Body of pancreas (tissue), 4 donors: ENCODE measurements around the gene PDGFD. TPM values are rescaled to one million over a fixed set of nuclear protein-coding genes. Genes with fewer than 3 reads are reported as not detected.

Experiments used
- ATAC-seq: fragments of 150-250 bp; one replicate; pipeline ENCODE4 v1.9.1; 2016
- DNase-seq, 4 donors: peaks; one replicate each; pipeline ENCODE4 v3.0.0-alpha.2; 2019
- H3K27ac ChIP-seq, 4 donors: fragments of 200-600 bp; sonication (generic); 1 replicate in 3 of 4; 2 replicates in 1 of 4; pipeline versions ENCODE4 v1.5.1 to v1.6.1; 2016 to 2019; ENCODE audit warnings: mild to moderate bottlenecking in 1 of 4, mixed read lengths in 1 of 4, moderate library complexity in 1 of 4
- H3K27me3 ChIP-seq, 2 donors: fragments of 200-600 bp; sonication (generic); one replicate each; pipeline ENCODE4 v1.6.0; 2016; ENCODE audit warnings: mild to moderate bottlenecking in 1 of 2
- H3K36me3 ChIP-seq, 2 donors: fragments of 200-600 bp; sonication (generic); replicated peaks in 1 of 2; 2 replicates each; pipeline ENCODE4 v1.5.1; 2016; ENCODE audit warnings: low read depth in 2 of 2; ENCODE audit not compliant: insufficient read depth in 1 of 2
- H3K4me1 ChIP-seq: fragments of 200-600 bp; sonication (generic); one replicate; pipeline ENCODE4 v1.6.0; 2016
- H3K4me3 ChIP-seq, 2 donors: fragments of 200-600 bp; sonication (generic); 1 replicate in 1 of 2; 2 replicates in 1 of 2; pipeline ENCODE4 v1.5.1; 2016 to 2019
- H3K9me3 ChIP-seq, 3 donors: fragments of 200-600 bp; sonication (generic); 1 replicate in 2 of 3; 2 replicates in 1 of 3; pipeline ENCODE4 v1.5.1; 2016
- CTCF ChIP-seq, 7 experiments: fragments of 450-650 bp in 4 of 7; fragments of 200-600 bp in 3 of 7; sonication (generic) in 3 of 7; IDR thresholded peaks; one replicate each; pipeline ENCODE4 v1.5.1; 2016 to 2019; ENCODE audit warnings: antibody characterized with exemption in 7 of 7
- POLR2A ChIP-seq, 3 donors: fragments of 450-650 bp; IDR thresholded peaks; one replicate each; pipeline ENCODE4 v1.6.1; 2016; ENCODE audit warnings: antibody characterized with exemption in 3 of 3, mild to moderate bottlenecking in 2 of 3
- WGBS, 2 donors: methylation state at CpG; one replicate each; pipeline ENCODE4 v1.1.5; 2017; 5-methylcytosine and 5-hydroxymethylcytosine counted together
- intact Hi-C: fragments of 100-400 bp; cut with DNase I; formaldehyde crosslinking; loops from one replicate; pipeline ENCODE4 v1.15.1; 2023
- total RNA-seq, 2 donors: library from RNA; depleted of rRNA; stranded (reverse); fragments of >200 nt; gene quantifications; one replicate each; pipeline ENCODE4 v1.1.0, GENCODE V29; 2016

PDGFD gene
- total RNA-seq, 2 donors from 2014 or later = 26.7 to 43.1 TPM

DNA sequence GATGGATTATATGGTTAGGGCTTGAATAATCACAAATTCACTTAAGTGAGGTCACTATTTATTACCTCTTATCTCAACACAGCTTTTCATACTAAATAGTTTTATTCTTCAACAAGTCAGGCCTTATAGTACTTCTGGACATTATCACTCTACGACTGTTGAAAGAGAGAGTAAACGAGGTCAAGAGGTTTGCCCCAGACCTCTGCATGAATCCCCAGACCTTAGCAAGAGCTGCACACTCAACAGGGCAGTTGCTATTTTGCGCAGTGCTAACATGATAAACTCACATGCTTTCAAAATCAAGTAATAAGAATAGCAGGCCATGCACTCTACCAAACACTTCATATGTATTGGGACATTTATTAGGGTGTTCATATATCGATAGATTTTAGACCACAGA lies 67.0 kb downstream of the PDGFD start:
- ATAC-seq = no peak
- intact Hi-C loops = no loop called here
- no peak overlapping the region for H3K4me3 ChIP-seq

DNA sequence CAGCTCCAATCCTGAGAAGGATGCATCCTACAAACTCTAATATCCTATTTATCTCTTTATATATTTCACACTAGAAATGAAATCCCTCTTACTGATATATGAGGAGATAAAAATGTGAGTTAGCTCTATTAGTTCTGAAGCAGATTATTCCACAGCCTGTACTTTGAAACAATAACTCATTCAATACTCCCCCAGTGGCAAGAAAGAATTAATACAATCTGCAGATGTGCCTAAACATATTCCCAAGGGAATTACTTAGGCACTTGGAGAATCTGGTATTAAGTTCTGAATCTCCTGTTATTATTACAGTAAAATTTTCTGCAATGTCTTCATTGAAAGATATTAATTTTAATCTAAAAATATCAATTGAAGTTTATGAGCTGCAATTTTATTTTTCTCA lies 68.2 kb downstream of the PDGFD start:
- Histone ChIP-seq H3K9me3 (no peaks in the 10 kb centered on the region), H3K4me3 (no peak overlapping the region), H3K27ac (no peak overlapping the region), H3K27me3 (no peaks in the 10 kb centered on the region), H3K4me1 (peaks cover 2% of the 10 kb centered on the region), H3K36me3 (no peaks in the 10 kb centered on the region)
- DNase-seq (no peak), ATAC-seq (no peak)
- TF ChIP-seq POLR2A (IDR thresholded peaks at IDR 0.05) = no peak
- peak in 1 of 7 experiments; percentile 5 for TF ChIP-seq CTCF (IDR thresholded peaks at IDR 0.05)
- intact Hi-C loops = no loop called here

More for the DNA sequence above, 67.0 kb downstream of the PDGFD start:
- Histone ChIP-seq H3K9me3 (no peaks in the 10 kb centered on the region), H3K4me1 (no peaks in the 10 kb centered on the region), H3K36me3 (no peaks in the 10 kb centered on the region), H3K27me3 (no peaks in the 10 kb centered on the region), H3K27ac (no peak overlapping the region)
- WGBS, 2 donors = 63 to 66% methylated on average over 4 of the region's 4 CpGs
- no peak for DNase-seq
- TF ChIP-seq CTCF (IDR thresholded peaks at IDR 0.05) = no peak
- no peak for TF ChIP-seq POLR2A (IDR thresholded peaks at IDR 0.05)

GRCh38 chr11:104094576-104094975 lies 69.4 kb downstream of the PDGFD start:
- Histone ChIP-seq H3K27me3 (no peaks in the 10 kb centered on the region), H3K4me1 (peaks cover 5% of the 10 kb centered on the region), H3K27ac (no peak overlapping the region), H3K4me3 (no peak overlapping the region), H3K9me3 (no peaks in the 10 kb centered on the region), H3K36me3 (no peaks in the 10 kb centered on the region)
- WGBS, 2 donors = 73 to 77% methylated on average over 3 of the region's 3 CpGs
- ATAC-seq = no peak
- no peak for DNase-seq
- intact Hi-C loops = no loop called here
- TF ChIP-seq POLR2A (IDR thresholded peaks at IDR 0.05) = no peak
- no peak for TF ChIP-seq CTCF (IDR thresholded peaks at IDR 0.05)

- intact Hi-C loops = no loop called here
- Histone ChIP-seq H3K4me1 (peaks cover 5% of the 10 kb centered on the region), H3K36me3 (no peaks in the 10 kb centered on the region), H3K4me3 (no peak overlapping the region), H3K27ac (no peak overlapping the region), H3K27me3 (no peaks in the 10 kb centered on the region), H3K9me3 (no peaks in the 10 kb centered on the region)
- 86 to 87% methylated on average over 5 of the region's 5 CpGs for WGBS, 2 donors
- no peak for TF ChIP-seq POLR2A (IDR thresholded peaks at IDR 0.05)
- TF ChIP-seq CTCF (IDR thresholded peaks at IDR 0.05) = no peak
- DNase-seq (no peak), ATAC-seq (no peak)
Observed at GRCh38 chr11:104093426-104094280, 70.3 kb downstream of the PDGFD start.

DNA sequence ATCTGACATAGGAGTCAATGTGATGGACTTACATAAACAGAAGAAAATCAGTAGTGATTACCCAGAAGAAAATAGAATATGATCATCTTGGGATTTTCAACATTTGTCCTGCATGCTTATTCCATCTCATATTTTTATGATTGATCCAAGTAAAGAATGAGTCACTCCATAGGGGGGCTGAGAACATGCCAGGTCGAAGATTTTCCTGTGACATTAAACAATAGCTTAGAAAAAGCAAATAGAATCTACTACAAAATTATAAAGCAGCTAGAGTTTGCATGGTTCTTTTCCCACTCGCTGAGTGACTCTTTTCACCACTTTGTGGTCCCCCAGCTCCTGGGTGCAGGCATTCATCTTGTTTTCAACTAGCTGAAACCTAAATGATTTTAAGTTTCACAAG lies 71.2 kb downstream of the PDGFD start:
- Histone ChIP-seq H3K4me3 (no peak overlapping the region), H3K27me3 (no peaks in the 10 kb centered on the region), H3K27ac (no peak overlapping the region), H3K36me3 (no peaks in the 10 kb centered on the region), H3K9me3 (no peaks in the 10 kb centered on the region), H3K4me1 (peaks cover 5% of the 10 kb centered on the region)
- no peak for DNase-seq
- intact Hi-C loops = no loop called here
- no peak for TF ChIP-seq POLR2A (IDR thresholded peaks at IDR 0.05)
- no peak for TF ChIP-seq CTCF (IDR thresholded peaks at IDR 0.05)
- ATAC-seq = no peak
- WGBS, 2 donors = 56 to 64% methylated on average over 2 of the region's 2 CpGs
